CD1c-positive myeloid dendritic cell (primary cell): ENCODE data around the gene NUDT1.
A peak's percentile ranks its signal among the peaks of the same experiment; 100 is the strongest.

ENCODE experiments used
- DNase-seq: peaks from one replicate; pipeline ENCODE4 v3.0.0-alpha.2; 2016; ENCODE audit errors: extremely low spot score

NUDT1 gene

DNA sequence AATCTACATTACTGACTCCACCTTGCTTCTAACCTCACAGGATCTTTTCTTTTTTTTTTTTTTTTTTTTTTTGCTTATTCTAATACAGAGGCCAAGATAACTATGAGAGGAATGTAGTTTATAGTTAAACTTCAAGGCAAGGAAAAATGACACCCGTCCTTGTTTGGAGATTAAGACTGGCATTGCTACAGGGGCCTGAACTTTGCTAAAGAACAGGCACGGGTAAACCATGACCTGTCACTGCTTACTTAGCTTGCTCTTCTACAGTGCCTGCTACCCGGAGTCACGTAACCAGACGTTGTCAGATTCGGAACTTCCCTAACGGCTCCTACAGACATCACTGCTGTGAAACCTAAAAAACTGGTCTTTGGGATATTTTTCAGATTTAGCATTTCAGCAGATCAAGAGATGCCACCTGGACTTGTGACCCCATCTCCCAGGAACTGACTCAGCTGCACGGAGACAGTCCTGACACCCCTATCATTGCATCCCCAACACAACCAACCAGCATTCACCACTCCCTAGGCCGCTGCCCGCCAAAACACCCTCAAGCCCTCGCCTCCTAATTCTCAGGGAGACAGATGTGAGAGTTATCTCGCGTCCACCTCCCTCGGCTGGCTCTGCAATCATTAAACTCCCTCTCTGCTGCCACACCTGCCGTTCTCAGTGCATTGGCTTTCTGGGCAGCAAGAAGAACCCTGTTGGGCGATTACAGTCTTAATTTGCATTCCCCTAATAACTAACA, 36.8 kb upstream of the NUDT1 start:
- no peak for DNase-seq

DNA sequence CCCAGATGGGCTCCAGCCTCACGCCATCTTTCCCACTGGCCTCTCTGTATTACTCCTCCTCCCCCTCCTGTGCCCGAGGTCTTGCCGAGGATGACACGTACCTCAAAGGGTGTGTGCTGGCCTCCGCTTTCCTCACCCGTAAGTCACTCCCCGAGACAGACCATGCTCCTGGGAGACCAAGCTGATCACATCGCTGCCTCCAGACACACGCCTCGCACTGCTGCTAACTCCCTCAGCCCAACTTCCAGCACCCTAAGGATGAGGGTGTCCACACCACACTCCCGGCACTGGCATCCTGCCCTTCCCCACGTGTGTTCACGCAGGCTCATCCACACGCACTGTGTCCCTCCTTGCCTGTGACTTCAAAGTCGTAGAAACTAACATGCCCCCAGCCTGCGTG, 33.3 kb upstream of the NUDT1 start:
- no peak for DNase-seq

DNA sequence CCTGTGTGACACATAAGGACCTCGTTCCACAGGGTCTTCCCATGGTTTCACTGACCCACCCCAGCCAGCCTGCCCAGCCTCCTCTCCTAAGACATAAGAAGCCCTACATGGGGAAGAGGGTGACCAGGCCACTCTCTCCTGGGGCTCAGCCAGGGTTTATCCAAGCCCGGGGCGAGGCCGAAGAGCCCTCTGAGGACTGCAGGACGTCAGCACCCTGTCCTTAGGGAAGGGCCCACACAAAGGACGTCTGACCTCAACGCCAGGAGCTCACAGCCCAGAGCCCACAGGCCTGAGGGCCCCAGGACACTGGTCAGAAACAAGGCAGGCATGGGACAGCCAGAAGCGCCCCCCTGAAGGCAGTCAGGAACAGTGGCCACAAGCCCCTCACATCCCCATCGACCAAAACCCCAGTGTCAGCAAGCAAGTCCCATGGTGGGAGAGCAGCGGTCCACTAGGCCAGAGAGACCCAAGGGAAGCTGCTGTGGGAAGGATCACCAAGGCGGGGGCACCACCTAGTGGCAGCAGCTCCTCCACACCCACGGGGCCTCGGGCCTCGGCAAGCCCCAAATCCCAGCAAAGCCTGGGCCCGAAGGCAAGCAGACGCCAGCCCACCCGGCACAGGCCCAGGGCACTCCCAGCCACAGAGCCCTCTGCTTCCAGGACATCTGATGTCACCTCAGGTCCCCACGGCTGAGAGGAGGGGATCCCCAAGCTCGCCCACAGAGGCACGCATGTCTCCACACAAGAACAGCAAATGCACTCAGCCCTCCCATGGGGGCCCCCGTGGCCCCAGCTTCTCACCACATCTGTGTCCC, 32.7 kb upstream of the NUDT1 start:
- DNase-seq: peak; percentile 33

GRCh38 chr7:2209961-2210323, 32.1 kb upstream of the NUDT1 start:
- no peak for DNase-seq

- DNase-seq: no peak
These were observed 31.3 kb upstream of the NUDT1 start for GRCh38 chr7:2210551-2211258.

GRCh38 chr7:2211259-2211880, 30.7 kb upstream of the NUDT1 start:
- no peak for DNase-seq

DNA sequence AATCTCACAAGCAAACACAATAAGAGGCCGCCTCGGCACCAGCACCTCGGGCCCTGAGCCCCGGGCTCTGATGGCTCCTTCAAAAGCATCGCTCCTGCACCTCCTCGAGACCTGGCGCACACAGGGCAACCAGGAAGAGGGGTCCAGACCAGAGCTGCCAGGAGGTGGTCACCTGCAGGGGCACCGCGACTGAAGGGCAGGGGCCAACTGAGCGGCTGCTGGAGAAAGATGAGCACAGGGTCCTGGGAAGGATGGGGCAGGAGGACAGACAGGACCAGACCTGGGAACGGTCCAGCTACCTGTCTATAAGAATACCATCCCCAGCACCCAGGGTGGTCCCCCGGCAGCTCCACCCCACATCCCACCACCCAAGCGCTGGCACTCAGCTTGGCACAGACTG, 30.1 kb upstream of the NUDT1 start:
- DNase-seq: no peak

GRCh38 chr7:2212906-2213305, 29.1 kb upstream of the NUDT1 start:
- DNase-seq: no peak

- DNase-seq: no peak
These were observed 28.3 kb upstream of the NUDT1 start for GRCh38 chr7:2213551-2214215.

- no peak for DNase-seq
These were observed 27.4 kb upstream of the NUDT1 start for GRCh38 chr7:2214636-2215035.

DNA sequence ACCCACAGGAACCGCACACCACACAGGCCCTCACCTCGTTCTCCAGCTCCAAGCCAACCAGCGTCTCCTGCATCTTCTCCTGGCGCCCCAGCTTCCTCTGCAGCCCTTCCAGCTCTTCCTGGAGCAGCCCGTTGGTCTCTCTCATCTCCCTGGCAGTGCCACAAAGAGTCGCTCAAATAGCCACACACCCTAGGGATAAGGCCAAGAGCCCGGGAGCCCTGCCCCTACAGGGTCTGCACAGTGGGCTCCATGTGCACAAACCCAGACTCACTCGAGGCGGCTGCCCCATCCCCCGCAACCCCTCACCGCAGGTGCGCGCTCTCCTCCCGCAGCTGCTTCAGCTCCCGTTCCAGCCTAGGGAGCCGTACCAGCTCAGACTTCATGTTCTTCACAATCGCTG, 26.2 kb upstream of the NUDT1 start:
- no peak for DNase-seq

DNA sequence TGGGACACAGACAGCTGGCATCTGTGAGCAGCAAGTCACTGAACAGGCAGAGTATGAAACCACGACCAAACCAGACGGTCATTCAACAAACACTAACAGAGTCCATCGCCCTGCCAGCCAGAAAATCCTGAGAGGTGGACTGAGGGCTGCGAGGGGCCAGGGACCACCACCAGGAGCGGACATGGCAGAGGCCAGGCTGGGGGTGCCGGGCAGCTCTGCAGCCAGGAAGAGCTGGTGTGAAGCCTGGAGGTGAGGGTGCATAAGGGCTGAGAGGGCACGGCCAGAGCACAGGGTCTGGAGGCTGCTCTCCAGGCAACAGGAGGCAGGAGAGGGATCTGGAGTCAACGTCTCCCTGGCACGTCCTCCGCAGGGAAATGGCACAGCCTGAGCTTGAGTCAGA, 24.8 kb upstream of the NUDT1 start:
- no peak for DNase-seq

- DNase-seq: no peak
These were observed 24.1 kb upstream of the NUDT1 start for GRCh38 chr7:2217716-2218443.

GRCh38 chr7:2218444-2218785, 23.6 kb upstream of the NUDT1 start:
- DNase-seq: no peak

GRCh38 chr7:2219136-2219535, 22.9 kb upstream of the NUDT1 start:
- no peak for DNase-seq

- no peak for DNase-seq
These were observed 22.4 kb upstream of the NUDT1 start for GRCh38 chr7:2219606-2220005.

GRCh38 chr7:2220030-2220429, 22.0 kb upstream of the NUDT1 start:
- DNase-seq: no peak

DNA sequence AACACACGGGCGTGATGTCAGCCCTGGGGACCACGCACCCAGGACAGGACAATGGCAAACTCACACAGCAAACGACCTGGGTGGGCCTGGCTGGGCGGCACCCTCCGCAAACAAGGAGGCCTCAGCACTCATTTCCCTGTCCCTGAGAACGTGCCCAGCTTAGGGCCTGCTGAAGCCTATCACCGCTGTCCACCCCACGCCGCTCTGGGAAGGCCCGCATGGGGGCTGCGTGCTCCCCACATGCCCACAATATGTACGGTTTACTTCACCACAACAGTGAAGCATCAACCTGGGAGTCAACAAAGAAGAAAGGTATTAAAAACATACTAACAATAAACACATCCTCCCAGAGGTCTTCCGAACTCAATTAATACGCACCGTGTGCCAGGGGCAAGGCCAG, 21.5 kb upstream of the NUDT1 start:
- no peak for DNase-seq

- no peak for DNase-seq
These were observed 21.1 kb upstream of the NUDT1 start for GRCh38 chr7:2220954-2221353.

DNA sequence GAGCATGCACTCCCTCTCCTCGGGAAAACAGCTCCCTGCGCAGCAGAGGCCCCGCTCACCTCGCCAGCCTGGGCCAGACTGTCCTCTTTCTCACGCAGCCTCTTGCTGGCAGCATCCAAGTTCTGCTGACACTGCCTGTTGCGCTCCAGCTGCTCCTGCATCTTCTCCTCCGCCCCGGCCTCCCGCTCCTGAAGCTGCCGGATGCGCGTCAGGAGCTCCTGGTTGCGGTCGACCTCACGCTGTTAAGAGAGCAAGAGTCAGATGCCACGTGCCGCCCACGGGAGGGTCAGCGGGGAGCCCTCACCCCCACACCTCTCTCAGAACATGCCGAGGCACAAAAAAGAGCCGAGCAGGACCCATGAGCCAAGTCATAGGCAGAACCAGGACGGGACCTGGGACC, 19.5 kb upstream of the NUDT1 start:
- DNase-seq: no peak

- no peak for DNase-seq
These were observed 18.7 kb upstream of the NUDT1 start for GRCh38 chr7:2223321-2223720.
